Ascending aorta (tissue), 2 donors: ENCODE data around the gene TMX4. TPM values are rescaled to one million over a fixed set of nuclear protein-coding genes. Genes with fewer than 3 reads are reported as not detected.

Experiments used
- DNase-seq, 2 donors: peaks; one replicate each; pipeline ENCODE4 v3.0.0-alpha.2; 2019; ENCODE audit warnings: low spot score in 2 of 2
- H3K27ac ChIP-seq, 2 donors: fragments of 200-600 bp; sonication (generic); one replicate each; pipeline ENCODE4 v1.5.1; 2016 to 2017; ENCODE audit warnings: mild to moderate bottlenecking in 1 of 2
- H3K27me3 ChIP-seq: fragments of 200-600 bp; sonication (generic); one replicate; pipeline ENCODE4 v1.5.1; 2017
- H3K36me3 ChIP-seq, 2 donors: fragments of 200-600 bp; sonication (generic); one replicate each; pipeline ENCODE4 v1.5.1; 2016
- H3K4me1 ChIP-seq, 2 donors: fragments of 200-600 bp; sonication (generic); one replicate each; pipeline ENCODE4 v1.5.1; 2016 to 2017; ENCODE audit warnings: mild to moderate bottlenecking in 1 of 2
- H3K4me3 ChIP-seq, 2 donors: fragments of 200-600 bp; sonication (generic); one replicate each; pipeline ENCODE4 v1.5.1; 2016 to 2017; ENCODE audit warnings: mild to moderate bottlenecking in 1 of 2
- H3K9me3 ChIP-seq, 2 donors: fragments of 200-600 bp; sonication (generic); one replicate each; pipeline ENCODE4 v1.5.1; 2016
- intact Hi-C: fragments of 100-400 bp; cut with DNase I; formaldehyde crosslinking; loops from one replicate; pipeline ENCODE4 v1.15.1; 2023
- total RNA-seq: library from RNA; depleted of rRNA; stranded (reverse); fragments of >200 nt; gene quantifications from one replicate; pipeline ENCODE4 v1.1.0, GENCODE V29; 2016
- TF ChIP-seq, protein P1 (sequence below), 3 experiments: fragments of 200-600 bp in 2 of 3; fragments of 450-650 bp in 1 of 3; sonication (generic) in 2 of 3; IDR thresholded peaks; one replicate each; pipeline ENCODE4 v1.5.1; 2016 to 2019; ENCODE audit warnings: antibody characterized with exemption in 3 of 3, mild to moderate bottlenecking in 1 of 3, moderate library complexity in 1 of 3

Gene TMX4
- total RNA-seq, 1 donor from 2014 or later, result 65.3 TPM

DNA sequence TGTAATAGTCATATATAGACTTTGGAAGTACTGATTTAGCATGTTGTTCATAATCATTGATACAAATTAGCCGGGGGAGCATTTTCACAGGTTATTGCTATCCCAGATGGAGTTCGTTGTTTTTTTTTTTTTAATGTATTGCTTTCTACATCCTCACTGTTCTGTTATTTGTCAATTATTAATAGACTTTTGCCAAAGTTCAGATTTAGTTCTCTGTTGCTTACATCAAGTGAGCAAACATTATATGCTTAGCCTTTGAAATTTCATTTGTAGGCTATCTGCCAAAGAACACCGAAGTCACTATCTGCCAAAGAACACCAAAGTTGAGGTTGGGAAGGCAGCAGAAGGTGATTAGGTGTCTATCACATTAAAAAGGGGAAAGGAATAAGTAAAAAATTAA lies 79.2 kb downstream of the TMX4 start, which contains the start of gene HAO1:
HAO1 (minus strand) TSS at position 118 of the 400 bp plus-strand sequence; CDS start at position 82, 36 bp downstream.
- H3K27ac ChIP-seq, result no peak within 1 kb of the TSS
- no peak within 1 kb of the TSS for H3K4me3 ChIP-seq
- H3K27me3 ChIP-seq, result no peaks in the 10 kb centered on the region
- DNase-seq, result no peak
- intact Hi-C loops, result no loop called here
- no peaks in the 10 kb centered on the region for H3K36me3 ChIP-seq
- TF ChIP-seq, protein P1, sequence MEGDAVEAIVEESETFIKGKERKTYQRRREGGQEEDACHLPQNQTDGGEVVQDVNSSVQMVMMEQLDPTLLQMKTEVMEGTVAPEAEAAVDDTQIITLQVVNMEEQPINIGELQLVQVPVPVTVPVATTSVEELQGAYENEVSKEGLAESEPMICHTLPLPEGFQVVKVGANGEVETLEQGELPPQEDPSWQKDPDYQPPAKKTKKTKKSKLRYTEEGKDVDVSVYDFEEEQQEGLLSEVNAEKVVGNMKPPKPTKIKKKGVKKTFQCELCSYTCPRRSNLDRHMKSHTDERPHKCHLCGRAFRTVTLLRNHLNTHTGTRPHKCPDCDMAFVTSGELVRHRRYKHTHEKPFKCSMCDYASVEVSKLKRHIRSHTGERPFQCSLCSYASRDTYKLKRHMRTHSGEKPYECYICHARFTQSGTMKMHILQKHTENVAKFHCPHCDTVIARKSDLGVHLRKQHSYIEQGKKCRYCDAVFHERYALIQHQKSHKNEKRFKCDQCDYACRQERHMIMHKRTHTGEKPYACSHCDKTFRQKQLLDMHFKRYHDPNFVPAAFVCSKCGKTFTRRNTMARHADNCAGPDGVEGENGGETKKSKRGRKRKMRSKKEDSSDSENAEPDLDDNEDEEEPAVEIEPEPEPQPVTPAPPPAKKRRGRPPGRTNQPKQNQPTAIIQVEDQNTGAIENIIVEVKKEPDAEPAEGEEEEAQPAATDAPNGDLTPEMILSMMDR (IDR thresholded peaks at IDR 0.05), result no peak
- H3K4me1 ChIP-seq, result no peaks in the 10 kb centered on the region
- no peaks in the 10 kb centered on the region for H3K9me3 ChIP-seq

DNA sequence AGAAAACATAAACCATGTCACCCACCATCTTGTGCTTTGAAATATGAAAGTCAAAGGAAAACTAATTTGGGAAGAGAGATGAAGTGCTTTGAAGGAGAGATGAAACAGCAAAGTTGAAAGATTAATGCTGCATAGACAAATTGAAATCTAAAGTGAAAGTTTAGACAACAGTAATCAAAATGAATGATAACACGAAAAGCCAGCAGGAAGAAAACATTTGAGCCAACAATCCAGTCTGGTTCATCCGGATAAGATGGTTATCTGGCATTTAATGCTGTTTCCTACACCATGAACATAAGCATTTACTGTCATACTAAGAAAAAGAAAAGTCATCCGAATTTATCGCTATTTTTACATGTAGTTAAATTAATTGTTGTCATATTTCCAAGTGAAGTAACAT lies 79.9 kb downstream of the TMX4 start:
- Histone ChIP-seq H3K9me3 (no peaks in the 10 kb centered on the region), H3K27ac (no peak overlapping the region), H3K27me3 (no peaks in the 10 kb centered on the region), H3K4me3 (no peak overlapping the region), H3K36me3 (no peaks in the 10 kb centered on the region), H3K4me1 (no peaks in the 10 kb centered on the region)
- DNase-seq, result no peak
- intact Hi-C loops, result loop anchor here (5.0 kb wide), 1 partner anchor 783 kb away; no protein-coding TSS in a partner anchor
- TF ChIP-seq, protein P1 (IDR thresholded peaks at IDR 0.05), result no peak

DNA sequence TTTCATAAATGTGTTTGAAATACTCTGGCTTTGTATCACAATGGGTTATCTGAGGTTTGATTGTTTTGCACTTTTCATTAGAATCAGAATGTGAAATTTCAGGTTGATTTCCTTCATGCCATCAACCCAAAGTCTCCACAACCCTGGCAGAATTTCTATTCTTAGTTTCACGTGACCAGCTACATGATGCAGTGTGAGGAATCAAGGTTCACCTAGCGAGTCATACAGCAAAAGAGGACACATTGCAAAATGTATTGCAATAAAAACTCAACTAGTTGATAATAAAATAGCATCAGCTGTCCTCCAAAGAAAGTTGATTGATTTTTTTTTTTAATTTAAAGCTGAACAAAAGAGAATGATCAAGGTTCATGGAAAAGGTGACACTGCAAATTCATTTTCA lies 81.5 kb downstream of the TMX4 start:
- Histone ChIP-seq H3K27me3 (no peaks in the 10 kb centered on the region), H3K9me3 (no peaks in the 10 kb centered on the region), H3K27ac (no peak overlapping the region), H3K4me1 (no peaks in the 10 kb centered on the region), H3K36me3 (no peaks in the 10 kb centered on the region), H3K4me3 (no peak overlapping the region)
- TF ChIP-seq, protein P1 (IDR thresholded peaks at IDR 0.05), result no peak
- intact Hi-C loops, result loop anchor here (5.0 kb wide), 1 partner anchor 784 kb away; no protein-coding TSS in a partner anchor
- DNase-seq, result no peak

DNA sequence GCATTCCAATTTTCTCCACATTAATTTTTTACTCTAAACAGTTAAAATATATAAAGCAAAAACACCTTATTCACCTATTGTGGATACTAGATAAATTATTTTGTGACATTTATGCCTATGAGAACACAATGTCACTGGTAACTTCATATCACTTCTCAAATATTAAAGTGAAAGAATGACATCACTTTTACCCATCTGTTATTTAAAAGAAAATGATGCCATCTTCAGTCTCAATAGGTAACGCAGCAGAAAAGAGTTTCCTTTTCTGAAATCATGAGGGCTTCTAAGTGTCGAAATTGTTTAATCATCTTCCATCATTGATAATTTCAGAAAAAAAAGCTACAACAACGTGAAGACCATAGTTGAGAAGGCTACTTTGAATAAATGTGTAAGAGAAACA lies 82.2 kb downstream of the TMX4 start:
- H3K36me3 ChIP-seq, result no peaks in the 10 kb centered on the region
- DNase-seq, result no peak
- H3K4me3 ChIP-seq, result no peak overlapping the region
- H3K27me3 ChIP-seq, result no peaks in the 10 kb centered on the region
- intact Hi-C loops, result loop anchor here (5.0 kb wide), 1 partner anchor 785 kb away; no protein-coding TSS in a partner anchor
- TF ChIP-seq, protein P1 (IDR thresholded peaks at IDR 0.05), result no peak
- H3K4me1 ChIP-seq, result no peaks in the 10 kb centered on the region
- no peak overlapping the region for H3K27ac ChIP-seq
- no peaks in the 10 kb centered on the region for H3K9me3 ChIP-seq

DNA sequence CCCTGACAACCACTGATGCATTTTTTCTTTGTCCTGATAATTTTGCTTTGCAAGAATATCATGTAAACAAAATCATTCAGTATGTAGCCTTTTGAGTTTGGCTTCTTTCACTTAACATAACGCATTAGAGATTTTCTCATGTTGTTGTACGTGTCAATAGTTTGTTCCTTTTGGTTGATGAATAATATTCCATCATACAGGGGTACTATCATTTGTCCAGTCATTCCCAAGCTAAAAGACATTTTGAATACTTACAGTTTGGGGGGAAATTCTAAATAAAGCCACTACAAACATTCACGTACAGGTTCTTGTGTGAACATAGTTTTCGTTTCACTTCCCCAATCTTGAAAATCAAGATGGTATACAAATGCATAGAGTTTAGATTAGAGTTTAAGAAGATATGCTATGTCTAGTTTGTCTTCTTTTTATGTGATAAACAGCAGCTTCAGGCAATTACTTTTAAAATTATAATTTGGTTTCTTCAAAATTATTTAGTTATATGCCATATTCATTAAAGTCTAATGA lies 84.5 kb downstream of the TMX4 start:
- TF ChIP-seq, protein P1 (IDR thresholded peaks at IDR 0.05), result no peak
- intact Hi-C loops, result loop anchor here (5.0 kb wide), 1 partner anchor 787 kb away; no protein-coding TSS in a partner anchor
- Histone ChIP-seq H3K27me3 (no peaks in the 10 kb centered on the region), H3K36me3 (no peaks in the 10 kb centered on the region), H3K9me3 (no peaks in the 10 kb centered on the region), H3K4me3 (no peak overlapping the region), H3K4me1 (no peaks in the 10 kb centered on the region), H3K27ac (no peak overlapping the region)
- DNase-seq, result no peak
